Right ventricle myocardium inferior (tissue), 1 donor: ENCODE data around the gene FRMD3. TPM values are rescaled to one million over a fixed set of nuclear protein-coding genes. Genes with fewer than 3 reads are reported as not detected.

Source experiments
- ATAC-seq: fragments of 200-7000 bp; cut with Tn5 transposase; one replicate; pipeline ENCODE4 v1.9.1; 2020; ENCODE audit warnings: mild to moderate bottlenecking, moderate library complexity
- DNase-seq: peaks from one replicate; pipeline ENCODE4 v3.0.0; 2021; ENCODE audit errors: missing footprints
- intact Hi-C: fragments of 100-400 bp; cut with DNase I; formaldehyde crosslinking; loops from one replicate; pipeline ENCODE4 v1.11.0; 2022
- total RNA-seq: library from RNA; stranded (reverse); fragmentation: NEBNext Ultra II Directional; extraction: Animal tissue kit (Norgen Biotek cat#: 25700); gene quantifications from one replicate; pipeline ENCODE4 v1.2.1, GENCODE V29; 2021
- donor health status: DM: no; HTN: yes; CAD: no; lungs with severe emphysema.

The FRMD3 gene
- total RNA-seq, 1 donor from 2014 or later = 98.9 TPM

DNA sequence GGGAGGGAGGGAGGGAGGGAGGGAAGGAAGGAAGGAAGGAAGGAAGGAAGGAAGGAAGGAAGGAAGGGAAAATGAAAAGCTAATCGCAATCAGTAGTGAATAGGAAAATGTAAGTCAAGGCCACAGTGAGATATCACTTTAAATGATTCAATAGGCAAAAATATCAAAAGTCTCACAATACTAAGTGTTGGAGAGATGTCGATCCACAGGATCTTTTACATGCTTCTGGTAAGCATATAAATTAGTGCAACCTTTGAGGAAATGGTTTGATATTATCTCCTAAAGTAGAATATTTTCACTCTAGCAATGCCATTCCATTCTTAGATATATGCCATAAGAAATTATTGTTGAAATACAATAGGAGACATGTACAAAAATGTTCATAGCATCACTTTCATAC is 58.4 kb downstream of the FRMD3 start:
- intact Hi-C loops = loop anchor here (5.0 kb wide), 1 partner anchor 43 kb away; no protein-coding TSS in a partner anchor
- DNase-seq (no peak), ATAC-seq (no peak)

DNA sequence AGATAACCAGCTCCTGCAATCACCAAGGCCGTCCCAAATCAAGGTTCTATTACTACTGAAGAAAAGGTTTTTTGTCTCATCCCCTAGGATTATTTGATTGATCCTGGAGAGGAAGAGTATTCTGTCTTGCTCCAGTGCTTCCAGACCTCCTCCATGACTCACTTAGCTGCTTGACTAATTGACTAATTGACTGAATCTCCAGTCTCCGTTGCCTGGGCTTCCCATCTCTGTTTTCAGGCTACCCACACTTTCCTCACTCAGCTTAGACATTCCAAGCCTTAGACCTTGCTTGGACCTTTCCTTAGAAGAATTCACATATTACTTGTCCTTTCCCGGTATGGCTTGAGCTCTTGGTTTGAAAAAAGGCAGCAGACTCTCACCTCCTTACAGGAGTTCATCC is 60.6 kb downstream of the FRMD3 start:
- DNase-seq (no peak), ATAC-seq (no peak)
- intact Hi-C loops = no loop called here

DNA sequence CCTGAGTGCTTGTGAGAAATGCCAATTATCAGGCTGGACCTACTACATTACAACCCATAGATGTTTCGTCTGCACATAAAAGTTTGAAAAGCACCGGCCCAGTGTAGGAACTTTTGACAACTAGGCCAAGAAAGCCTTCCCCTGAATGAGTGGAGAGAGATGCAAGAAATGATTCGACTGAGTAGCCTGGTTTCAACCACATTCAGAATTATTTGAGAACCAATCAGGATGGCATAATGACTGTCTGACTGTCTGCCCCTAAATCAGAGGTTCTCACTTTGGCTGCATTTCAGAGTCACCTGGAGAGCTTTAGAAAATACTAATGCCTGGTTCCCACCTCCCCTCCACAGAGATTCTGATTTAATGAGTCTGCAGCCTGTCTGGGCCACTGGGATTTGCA is 61.1 kb downstream of the FRMD3 start:
- DNase-seq = no peak
- ATAC-seq = no peak
- intact Hi-C loops = no loop called here

DNA sequence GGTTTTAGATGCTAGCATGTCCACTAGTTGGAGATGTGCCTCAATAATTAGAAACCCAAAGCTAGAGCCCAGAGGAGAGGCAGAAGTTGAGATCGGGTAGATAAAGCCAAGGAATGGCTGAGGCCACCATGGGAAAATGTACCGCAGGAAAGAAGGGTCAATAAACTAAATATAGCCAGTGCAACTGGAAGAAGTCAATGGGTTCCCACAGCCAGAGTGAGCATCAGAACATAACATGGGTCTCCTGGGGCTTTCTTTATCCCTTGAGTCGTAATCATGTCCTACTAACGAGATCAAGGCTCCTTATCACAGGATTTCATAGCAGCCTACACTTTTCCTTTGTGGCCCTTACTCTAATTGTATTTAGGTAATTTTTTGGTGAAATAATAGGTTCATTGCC is 61.7 kb downstream of the FRMD3 start:
- ATAC-seq (peak; percentile 43), DNase-seq (no peak)
- intact Hi-C loops = no loop called here

DNA sequence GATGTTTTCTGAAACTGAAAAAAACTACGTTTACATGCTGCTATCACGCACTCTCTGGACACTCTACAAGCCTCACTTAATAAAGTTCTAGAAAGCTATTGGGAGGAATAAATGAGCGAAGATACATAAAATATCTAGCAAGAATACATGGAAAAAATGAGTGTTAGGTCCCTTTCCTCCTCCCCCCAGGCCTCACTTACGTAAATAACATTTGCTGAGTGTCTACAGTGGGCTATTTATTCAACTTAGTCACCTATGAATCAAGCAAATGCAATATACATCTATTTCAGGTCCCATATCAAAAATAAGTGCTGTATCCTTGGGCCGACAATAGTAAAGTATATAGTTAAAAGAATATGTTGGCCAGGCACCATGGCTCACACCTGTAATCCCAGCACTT is 62.5 kb downstream of the FRMD3 start:
- DNase-seq (no peak), ATAC-seq (no peak)
- intact Hi-C loops = no loop called here

DNA sequence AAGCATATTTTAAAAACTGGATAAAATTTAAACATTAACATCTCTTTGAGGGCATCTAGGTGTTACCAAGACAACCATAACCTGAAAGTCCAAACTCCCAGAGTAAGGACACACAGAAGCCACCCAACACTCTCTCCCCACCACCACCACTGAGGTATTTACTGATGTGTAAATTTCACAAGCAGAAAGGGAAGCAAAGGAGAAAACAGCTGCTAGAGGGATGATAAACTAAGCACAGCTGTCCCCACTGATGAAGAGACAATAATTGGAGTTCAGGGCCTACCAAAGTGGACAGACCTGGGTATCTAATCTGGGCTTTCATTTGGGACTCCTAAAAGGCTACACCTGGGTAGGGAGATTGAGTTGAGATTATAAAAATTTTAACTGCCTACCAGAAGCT is 63.6 kb downstream of the FRMD3 start:
- intact Hi-C loops = loop anchor here (5.0 kb wide), 1 partner anchor 63 kb away; the partner anchor contains the start of gene FRMD3
- ATAC-seq = no peak
- no peak for DNase-seq

DNA sequence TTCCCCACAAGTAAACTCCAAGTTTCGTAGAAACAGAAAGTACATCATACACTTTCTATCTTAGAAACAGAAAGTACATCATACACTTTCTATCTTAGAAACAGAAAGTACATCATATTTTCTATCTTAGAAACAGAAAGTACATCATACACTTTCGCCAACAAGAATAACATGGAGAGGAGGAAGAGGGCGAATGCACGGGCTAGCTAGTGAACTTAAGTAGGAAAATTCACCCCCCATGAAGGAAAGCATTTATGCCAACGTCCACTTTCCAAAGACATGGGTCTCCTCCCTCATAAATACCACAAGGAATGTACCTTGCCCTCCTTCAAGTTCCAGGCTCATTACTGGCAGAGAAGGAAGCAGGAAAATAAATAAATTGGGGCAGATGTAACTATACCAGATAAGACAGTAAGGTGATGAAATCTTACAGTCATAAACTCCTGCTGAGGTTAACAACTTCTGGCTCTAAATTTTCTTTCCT is 64.7 kb downstream of the FRMD3 start:
- ATAC-seq (peak; percentile 16), DNase-seq (no peak)
- intact Hi-C loops = loop anchor here (5.0 kb wide), 1 partner anchor 64 kb away; the partner anchor contains the start of gene FRMD3

DNA sequence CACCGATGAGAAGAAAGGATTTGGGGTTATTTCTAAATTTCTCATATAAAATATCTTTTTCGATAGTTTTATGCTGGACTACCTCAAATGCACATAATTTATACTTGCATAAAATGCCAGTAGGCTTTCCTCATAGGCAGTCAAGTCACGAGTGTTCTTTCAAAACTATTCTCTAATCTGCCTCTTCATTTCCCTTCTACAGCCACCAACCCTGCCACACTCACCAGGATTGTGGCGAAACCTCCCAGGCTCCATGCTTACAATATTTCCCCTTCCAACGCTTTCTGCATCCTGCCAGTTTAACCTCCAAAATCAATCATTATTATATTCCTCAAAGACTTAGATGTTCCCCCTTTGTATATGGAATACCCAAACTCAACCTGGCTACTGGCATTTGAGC is 65.4 kb downstream of the FRMD3 start:
- DNase-seq = no peak
- intact Hi-C loops = loop anchor here (5.0 kb wide), 1 partner anchor 65 kb away; the partner anchor contains the start of gene FRMD3
- no peak for ATAC-seq

DNA sequence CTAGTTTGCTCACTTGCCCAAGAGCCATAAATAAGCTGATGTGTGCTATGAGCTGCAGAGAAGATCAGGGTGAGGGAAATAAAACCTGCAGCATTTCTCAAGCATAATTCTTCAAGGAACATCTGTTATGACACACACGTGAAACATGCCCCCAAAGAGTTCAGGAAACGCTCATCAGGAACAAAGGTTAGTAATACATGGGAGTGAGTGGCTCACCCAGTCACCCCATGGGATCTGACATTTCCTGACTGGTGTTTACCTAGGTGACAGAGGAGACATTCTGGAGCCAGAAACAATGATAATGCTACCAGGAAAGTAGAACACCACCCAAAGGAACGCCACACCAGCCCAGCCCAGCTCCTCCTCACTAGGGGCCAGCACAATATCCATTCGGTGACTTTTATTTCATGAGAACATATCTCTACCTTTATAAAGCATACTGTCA is 66.0 kb downstream of the FRMD3 start:
- DNase-seq (no peak), ATAC-seq (peak; percentile 26)
- intact Hi-C loops = loop anchor here (5.0 kb wide), 1 partner anchor 65 kb away; the partner anchor contains the start of gene FRMD3

DNA sequence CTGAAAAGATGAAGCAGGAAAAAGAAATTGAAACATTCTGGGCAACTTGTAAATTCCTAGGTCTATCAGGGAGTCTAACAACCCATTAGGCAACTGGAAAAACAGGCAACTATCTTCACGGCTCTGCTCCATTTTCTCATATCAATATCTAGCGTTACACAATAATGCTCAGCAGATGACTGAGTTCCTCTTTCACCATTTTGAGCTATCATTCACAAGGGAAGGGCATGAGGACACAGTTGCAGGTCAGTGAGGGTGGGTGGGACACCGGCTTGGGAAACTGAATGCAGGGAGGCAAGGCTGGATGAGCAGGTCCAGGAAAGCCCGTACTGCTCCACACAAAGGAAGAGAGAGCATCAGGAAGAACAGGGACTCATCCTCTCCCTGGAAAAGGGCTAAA is 67.0 kb downstream of the FRMD3 start:
- ATAC-seq (peak; percentile 16), DNase-seq (no peak)
- intact Hi-C loops = loop anchor here (5.0 kb wide), 1 partner anchor 66 kb away; the partner anchor contains the start of gene FRMD3

DNA sequence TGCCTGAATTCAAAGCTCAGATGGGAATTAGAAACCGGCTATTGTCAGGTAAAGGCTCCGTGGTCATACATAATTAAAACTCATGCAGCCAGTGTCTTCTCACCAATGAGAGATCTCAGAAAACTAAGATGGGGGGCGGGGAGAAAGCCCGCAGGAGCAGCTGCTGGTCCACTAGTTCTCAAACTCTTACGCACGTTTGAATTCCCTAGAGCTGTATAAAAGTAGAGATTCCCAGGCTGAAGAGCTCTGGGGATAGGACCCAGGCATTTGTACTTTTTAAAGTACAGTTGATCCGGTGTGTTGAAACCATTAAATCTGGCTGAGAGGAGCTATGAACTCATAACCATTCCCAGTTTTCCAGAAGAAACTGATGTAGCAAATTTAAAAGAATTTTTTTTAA is 68.5 kb downstream of the FRMD3 start:
- intact Hi-C loops = loop anchor here (5.0 to 10.0 kb wide), 3 partner anchors 37 to 68 kb away; partner anchors contain the start of gene FRMD3
- DNase-seq (no peak), ATAC-seq (peak; percentile 74)

DNA sequence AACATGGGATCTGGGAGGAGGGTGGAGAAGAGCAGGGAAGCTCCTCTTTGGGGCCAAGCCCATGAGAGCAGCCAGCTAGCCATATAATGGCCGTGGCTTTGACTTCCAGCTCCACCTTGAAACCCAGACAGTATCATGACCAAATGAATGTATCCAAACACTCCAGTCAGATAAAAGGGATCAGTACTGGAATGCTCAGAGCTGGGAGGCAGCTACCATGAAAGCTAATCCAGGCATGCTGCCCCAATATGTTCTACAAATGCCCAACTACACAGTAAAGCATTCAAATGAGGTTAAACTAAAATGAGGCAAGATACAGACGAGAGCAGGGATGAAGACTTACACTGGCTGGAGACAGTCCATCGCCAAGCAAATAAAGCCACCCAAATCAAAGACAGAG is 69.4 kb downstream of the FRMD3 start:
- intact Hi-C loops = loop anchor here (5.0 to 10.0 kb wide), 2 partner anchors 37 to 64 kb away; no protein-coding TSS in a partner anchor
- DNase-seq = no peak
- no peak for ATAC-seq

DNA sequence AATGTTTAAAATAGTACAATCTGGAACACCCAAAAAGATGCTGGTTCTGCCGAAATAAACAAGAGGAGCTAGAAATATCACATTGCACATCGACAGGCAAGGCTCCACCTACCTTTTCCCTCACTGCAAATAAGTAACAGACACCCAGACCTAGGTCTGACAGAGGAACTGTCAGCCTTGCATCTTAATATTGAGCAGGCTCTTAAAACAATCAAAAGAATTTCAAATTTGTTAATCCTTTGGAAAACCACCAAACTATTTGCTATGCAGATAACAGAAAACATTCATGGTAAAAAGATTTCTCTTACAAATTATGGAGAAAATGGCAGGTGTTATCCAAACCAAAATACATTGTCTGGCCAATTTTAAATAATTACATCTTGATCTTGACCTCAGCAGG is 71.3 kb downstream of the FRMD3 start:
- no peak for DNase-seq
- no peak for ATAC-seq
- intact Hi-C loops = loop anchor here (5.0 to 10.0 kb wide), 2 partner anchors 35 to 62 kb away; no protein-coding TSS in a partner anchor

DNA sequence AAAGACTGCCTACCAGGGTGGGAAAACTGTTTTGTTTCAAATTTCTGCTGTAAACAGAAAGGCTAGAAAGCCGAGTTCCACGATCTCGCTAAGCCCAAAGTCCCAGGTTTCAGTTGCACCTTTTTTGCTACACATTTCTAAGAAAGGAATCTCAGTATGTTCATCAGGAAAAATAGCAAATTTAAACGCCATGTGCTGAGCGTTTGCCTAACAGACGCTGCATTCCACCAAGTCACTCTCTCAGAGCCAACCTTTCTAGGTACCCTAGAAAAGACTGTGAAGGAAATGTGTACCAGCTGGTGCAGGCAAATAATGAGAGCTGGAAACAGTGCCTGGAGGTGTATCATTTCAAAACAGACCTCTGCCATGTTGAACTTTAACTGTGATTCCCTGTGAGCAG is 71.8 kb downstream of the FRMD3 start:
- no peak for DNase-seq
- no peak for ATAC-seq
- intact Hi-C loops = loop anchor here (5.0 to 10.0 kb wide), 2 partner anchors 34 to 62 kb away; no protein-coding TSS in a partner anchor

DNA sequence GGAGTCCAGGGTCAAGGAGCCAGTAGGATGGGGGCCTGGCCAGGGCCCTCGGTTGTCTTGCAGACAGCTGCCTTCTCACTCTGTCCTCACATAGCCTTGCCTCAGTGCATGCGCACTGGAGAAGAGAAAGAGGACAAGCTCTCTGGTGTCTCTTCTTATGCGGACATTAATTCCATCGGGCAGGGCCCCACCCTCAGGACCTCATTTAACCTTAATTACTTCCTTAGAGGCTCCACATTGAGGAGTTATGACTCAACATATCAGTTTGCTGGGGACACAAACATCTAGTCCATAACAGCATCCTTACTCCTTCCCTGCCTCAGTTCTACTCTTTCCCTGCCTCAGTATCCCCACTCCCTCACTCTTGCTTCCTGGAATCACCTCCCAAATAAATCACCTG is 78.4 kb downstream of the FRMD3 start:
- ATAC-seq (no peak), DNase-seq (no peak)
- intact Hi-C loops = loop anchor here (10.0 kb wide), 1 partner anchor 55 kb away; no protein-coding TSS in a partner anchor

DNA sequence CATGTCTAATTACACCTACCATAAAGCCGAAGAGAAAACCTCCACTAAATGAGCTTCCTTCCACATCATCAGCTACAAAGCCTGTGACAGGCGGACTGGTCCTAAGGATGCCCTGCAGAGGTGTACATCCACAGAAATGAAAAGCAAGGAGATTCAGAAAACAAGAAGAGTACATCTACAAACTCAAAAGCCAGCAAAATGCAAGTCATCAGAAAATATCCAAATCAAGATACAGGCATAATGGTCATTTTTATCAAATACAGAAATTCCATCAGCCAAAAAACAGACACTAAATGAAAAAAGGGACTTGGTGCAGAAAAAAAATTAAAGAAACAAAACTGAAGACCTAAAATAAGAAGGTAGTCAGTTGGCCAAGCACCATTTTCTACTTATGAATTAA is 79.7 kb downstream of the FRMD3 start:
- intact Hi-C loops = no loop called here
- no peak for ATAC-seq

DNA sequence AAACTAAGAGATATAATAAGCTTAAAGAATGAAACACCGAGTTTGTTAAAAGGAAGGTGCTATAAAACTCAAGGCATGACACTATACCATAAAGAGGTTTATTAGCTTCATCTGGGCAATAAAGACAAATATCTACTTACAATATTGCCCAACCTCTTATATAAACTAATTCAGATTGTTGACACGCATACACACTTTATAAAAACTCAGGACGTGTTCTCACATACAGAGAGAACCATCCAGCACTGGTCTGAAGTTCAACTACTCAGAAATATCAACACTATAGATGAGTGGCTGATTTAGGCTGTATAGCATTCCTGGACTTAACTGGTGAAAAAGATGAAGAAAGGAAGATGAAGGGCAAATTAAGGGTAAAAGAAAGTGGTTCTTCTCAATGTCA is 81.2 kb downstream of the FRMD3 start:
- ATAC-seq (no peak), DNase-seq (no peak)
- intact Hi-C loops = no loop called here

More for the DNA sequence above, 79.7 kb downstream of the FRMD3 start:
- DNase-seq = no peak

DNA sequence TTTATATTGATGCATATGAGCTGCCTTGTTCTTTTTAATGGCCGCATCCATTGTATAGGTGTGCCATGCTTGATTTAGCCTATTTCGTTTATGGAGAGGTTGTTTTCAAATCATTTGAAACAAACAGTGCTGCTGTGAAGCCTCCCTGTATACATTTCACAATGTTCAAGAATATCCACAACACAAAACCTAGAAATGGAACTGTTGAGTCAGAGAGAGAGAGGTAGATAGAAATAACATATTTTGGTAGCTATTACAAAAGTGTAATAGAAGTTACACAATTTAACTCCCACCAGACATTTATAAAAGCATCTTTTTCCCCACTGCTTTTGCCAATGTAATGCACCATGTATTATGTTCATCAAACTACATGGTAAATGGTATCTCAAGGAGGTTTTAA is 82.0 kb downstream of the FRMD3 start:
- no peak for DNase-seq
- intact Hi-C loops = no loop called here
- no peak for ATAC-seq

DNA sequence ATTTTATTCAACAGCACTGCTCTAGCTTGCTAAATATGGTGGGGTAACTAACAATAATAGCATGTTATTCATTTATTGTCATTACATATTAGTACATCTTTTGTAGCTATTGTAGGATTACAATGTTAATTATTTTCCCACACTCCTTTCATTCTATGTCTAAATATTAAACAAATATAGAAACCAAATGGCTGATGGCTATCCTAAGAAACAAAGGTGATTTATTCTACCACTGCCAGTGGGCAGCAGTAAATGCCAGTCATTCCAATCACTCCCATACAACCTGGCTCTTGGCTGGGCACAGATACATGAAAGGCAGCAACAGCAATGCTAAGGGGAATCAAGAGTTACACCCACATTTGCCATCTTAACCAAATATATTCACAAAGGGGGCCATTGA is 84.1 kb downstream of the FRMD3 start:
- no peak for ATAC-seq
- no peak for DNase-seq
- intact Hi-C loops = no loop called here

DNA sequence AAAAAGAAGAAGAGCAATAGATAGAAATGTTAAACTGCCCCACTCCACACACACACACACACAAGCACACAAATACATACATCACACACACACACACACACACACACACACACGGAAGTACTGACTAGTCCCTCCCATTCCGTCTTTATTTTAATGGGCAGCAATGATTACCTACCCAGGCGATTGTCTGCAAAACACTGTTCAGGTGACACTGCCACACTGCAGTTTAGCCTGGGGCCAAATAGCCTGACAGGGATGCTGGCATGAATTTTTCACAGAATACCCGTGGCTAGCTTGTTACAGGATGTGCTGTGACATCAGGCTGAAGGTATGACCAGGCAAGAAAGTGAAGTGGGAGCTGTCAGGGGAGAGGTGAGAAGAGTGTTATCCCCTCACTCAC is 86.9 kb downstream of the FRMD3 start:
- DNase-seq (no peak), ATAC-seq (no peak)
- intact Hi-C loops = no loop called here

DNA sequence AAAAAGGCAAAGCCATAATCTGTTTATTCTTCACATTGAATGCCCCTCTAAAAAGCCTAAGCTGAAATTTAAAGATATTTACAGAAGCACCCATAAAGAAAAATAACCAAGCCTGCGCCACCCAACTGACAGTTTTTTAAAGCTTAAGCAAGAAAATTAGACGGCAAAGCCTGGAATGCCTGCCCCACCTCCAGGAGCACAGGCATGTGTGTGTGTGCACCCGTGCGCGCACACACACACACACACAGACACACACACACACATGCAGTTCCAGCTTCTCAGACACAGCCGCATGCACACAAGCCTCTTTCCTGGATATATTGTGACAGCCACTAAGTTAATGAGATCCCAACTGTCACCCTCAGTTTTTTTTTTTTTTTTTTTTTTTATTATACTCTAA is 88.2 kb downstream of the FRMD3 start:
- intact Hi-C loops = no loop called here

More for the DNA sequence above, 88.2 kb downstream of the FRMD3 start:
- DNase-seq (no peak), ATAC-seq (no peak)
